ENCODE data around the gene RAI2.

DNA sequence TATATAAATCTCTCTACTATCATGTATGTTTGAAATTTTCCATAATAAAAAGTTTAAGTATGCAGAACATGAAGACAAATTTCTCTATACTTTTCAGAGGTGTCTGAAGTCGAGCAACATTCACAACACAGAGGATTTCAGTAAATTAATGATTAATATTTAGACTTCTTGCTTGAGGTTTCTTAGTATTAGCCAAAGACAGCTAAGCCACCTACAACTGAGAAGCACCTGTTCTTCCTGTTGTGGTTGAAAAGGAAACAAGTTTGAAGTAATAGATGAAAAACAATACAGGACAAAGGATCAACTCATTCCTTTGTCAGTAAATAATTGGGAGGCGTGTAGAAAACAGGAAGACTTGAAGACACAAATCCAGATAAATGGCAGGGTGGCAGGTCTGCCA, 102.7 kb downstream of the RAI2 start:
- no peak for TF ChIP-seq EZH2 (IDR thresholded peaks at IDR 0.05; ENCODE audit: low read length, missing control alignments)
- TF ChIP-seq, protein P1, sequence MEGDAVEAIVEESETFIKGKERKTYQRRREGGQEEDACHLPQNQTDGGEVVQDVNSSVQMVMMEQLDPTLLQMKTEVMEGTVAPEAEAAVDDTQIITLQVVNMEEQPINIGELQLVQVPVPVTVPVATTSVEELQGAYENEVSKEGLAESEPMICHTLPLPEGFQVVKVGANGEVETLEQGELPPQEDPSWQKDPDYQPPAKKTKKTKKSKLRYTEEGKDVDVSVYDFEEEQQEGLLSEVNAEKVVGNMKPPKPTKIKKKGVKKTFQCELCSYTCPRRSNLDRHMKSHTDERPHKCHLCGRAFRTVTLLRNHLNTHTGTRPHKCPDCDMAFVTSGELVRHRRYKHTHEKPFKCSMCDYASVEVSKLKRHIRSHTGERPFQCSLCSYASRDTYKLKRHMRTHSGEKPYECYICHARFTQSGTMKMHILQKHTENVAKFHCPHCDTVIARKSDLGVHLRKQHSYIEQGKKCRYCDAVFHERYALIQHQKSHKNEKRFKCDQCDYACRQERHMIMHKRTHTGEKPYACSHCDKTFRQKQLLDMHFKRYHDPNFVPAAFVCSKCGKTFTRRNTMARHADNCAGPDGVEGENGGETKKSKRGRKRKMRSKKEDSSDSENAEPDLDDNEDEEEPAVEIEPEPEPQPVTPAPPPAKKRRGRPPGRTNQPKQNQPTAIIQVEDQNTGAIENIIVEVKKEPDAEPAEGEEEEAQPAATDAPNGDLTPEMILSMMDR (conservative IDR thresholded peaks at IDR 0.05 in 1 of 2, IDR thresholded peaks at IDR 0.05 in 1 of 2; ENCODE audit: low read depth in 1 of 2, low read length in 2 of 2) = no peak

Measured in fibroblast of lung (primary cell).